CD4-positive, alpha-beta T cell (primary cell): ENCODE measurements around the gene PFDN1. TPM values are rescaled to one million over a fixed set of nuclear protein-coding genes. Genes with fewer than 3 reads are reported as not detected.

Experiments used
- ATAC-seq: fragments of 200-7000 bp; cut with Tn5 transposase; one replicate; pipeline ENCODE4 v1.10.0; 2022; ENCODE audit warnings: mild to moderate bottlenecking; ENCODE audit not compliant: poor library complexity
- CTCF ChIA-PET: fragments of 350-600 bp; sonication (Branson Sonifier 250); formaldehyde crosslinking; loops from one replicate; lab custom pipeline; 2021; ENCODE audit warnings: antibody characterized with exemption, inconsistent platforms; lab: Charles Lee
- POLR2A ChIA-PET: fragments of 350-600 bp; sonication (Branson Sonifier 250); formaldehyde crosslinking; loops from one replicate; lab custom pipeline; 2021; ENCODE audit warnings: antibody characterized with exemption, inconsistent platforms; lab: Charles Lee
- DNase-seq, 14 experiments: peaks; one replicate each; pipeline ENCODE4 v3.0.0-alpha.2; 2013 to 2020; ENCODE audit warnings: mixed read lengths in 2 of 14
- H3K27ac ChIP-seq, 2 donors: one replicate each; pipeline versions ENCODE4 v1.5.1 to v1.7.0; 2013; ENCODE audit warnings: low read length in 2 of 2, low read depth in 1 of 2, mild to moderate bottlenecking in 1 of 2
- H3K27me3 ChIP-seq, 2 experiments: 1 replicate in 1 of 2; 2 replicates in 1 of 2; pipeline versions ENCODE4 v1.6.1 to v1.7.0; 2013; ENCODE audit warnings: low read length in 2 of 2, control low read depth in 1 of 2, mild to moderate bottlenecking in 1 of 2, moderate library complexity in 1 of 2; ENCODE audit not compliant: insufficient read depth in 2 of 2, control insufficient read depth in 1 of 2
- H3K36me3 ChIP-seq: one replicate; pipeline ENCODE4 v1.6.1; 2013; ENCODE audit warnings: low read length, control low read depth; ENCODE audit not compliant: insufficient read depth
- H3K4me1 ChIP-seq: one replicate; pipeline ENCODE4 v1.6.1; 2013; ENCODE audit warnings: low read length, control low read depth; ENCODE audit not compliant: insufficient read depth
- H3K4me3 ChIP-seq: one replicate; pipeline ENCODE4 v1.5.1; 2013; ENCODE audit warnings: mild to moderate bottlenecking, low read length, moderate library complexity
- H3K9me3 ChIP-seq, 2 experiments: 1 replicate in 1 of 2; 2 replicates in 1 of 2; pipeline versions ENCODE4 v1.6.1 to v1.7.0; 2013; ENCODE audit warnings: low read length in 2 of 2, mild to moderate bottlenecking in 2 of 2, control low read depth in 1 of 2, moderate library complexity in 1 of 2; ENCODE audit not compliant: control insufficient read depth in 1 of 2, insufficient read depth in 1 of 2
- H3K27ac Mint-ChIP-seq: one replicate; pipeline ENCODE4 v1.8.0; 2020; ENCODE audit warnings: mixed read lengths
- H3K27me3 Mint-ChIP-seq: one replicate; pipeline ENCODE4 v1.8.0; 2021; ENCODE audit warnings: mixed read lengths
- H3K36me3 Mint-ChIP-seq: one replicate; pipeline ENCODE4 v1.8.0; 2021; ENCODE audit warnings: low read depth, mixed read lengths
- H3K4me1 Mint-ChIP-seq: one replicate; pipeline ENCODE4 v1.8.0; 2021; ENCODE audit warnings: low read depth, mixed read lengths
- H3K4me3 Mint-ChIP-seq: one replicate; pipeline ENCODE4 v1.8.0; 2020; ENCODE audit warnings: mild to moderate bottlenecking, mixed read lengths
- H3K9me3 Mint-ChIP-seq: one replicate; pipeline ENCODE4 v1.8.0; 2020; ENCODE audit warnings: mixed read lengths
- intact Hi-C, 2 experiments: fragments of 100-400 bp; cut with DNase I in 1 of 2; cut with micrococcal nuclease in 1 of 2; formaldehyde crosslinking; loops; one replicate each; pipeline versions ENCODE4 v1.15.1 to v1.9.0; 2023 to 2025; cut with DNase I, micrococcal nuclease
- total RNA-seq, 174 experiments: library from RNA in 2 of 174; stranded (reverse) in 2 of 174; gene quantifications; one replicate each; pipeline ENCODE4 v1.2.3 and lab custom pipeline; 2021 to 2026
- TF ChIP-seq, protein P1 (sequence below): fragments of 200-600 bp; IDR thresholded peaks from one replicate; pipeline ENCODE4 v1.8.0; 2022; ENCODE audit warnings: antibody characterized with exemption, mild to moderate bottlenecking

Gene PFDN1
- total RNA-seq, 2 experiments from 2014 or later = 21.3 to 22.0 TPM

- no peaks in the 10 kb centered on the region for H3K9me3 Mint-ChIP-seq
- intact Hi-C loops = no loop called here
- no peak overlapping the region for H3K4me3 Mint-ChIP-seq
- Histone ChIP-seq H3K9me3 (no peaks in the 10 kb centered on the region), H3K4me3 (no peak overlapping the region), H3K27ac (no peak overlapping the region), H3K36me3 (peaks cover 11% of the 10 kb centered on the region), H3K4me1 (peaks cover 9% of the 10 kb centered on the region), H3K27me3 (no peaks in the 10 kb centered on the region)
- POLR2A ChIA-PET = no interaction called here
- no peaks in the 10 kb centered on the region for H3K27me3 Mint-ChIP-seq
- ATAC-seq = no peak
- peaks cover 73% of the 10 kb centered on the region for H3K4me1 Mint-ChIP-seq
- no peak overlapping the region for H3K27ac Mint-ChIP-seq
- TF ChIP-seq, protein P1, sequence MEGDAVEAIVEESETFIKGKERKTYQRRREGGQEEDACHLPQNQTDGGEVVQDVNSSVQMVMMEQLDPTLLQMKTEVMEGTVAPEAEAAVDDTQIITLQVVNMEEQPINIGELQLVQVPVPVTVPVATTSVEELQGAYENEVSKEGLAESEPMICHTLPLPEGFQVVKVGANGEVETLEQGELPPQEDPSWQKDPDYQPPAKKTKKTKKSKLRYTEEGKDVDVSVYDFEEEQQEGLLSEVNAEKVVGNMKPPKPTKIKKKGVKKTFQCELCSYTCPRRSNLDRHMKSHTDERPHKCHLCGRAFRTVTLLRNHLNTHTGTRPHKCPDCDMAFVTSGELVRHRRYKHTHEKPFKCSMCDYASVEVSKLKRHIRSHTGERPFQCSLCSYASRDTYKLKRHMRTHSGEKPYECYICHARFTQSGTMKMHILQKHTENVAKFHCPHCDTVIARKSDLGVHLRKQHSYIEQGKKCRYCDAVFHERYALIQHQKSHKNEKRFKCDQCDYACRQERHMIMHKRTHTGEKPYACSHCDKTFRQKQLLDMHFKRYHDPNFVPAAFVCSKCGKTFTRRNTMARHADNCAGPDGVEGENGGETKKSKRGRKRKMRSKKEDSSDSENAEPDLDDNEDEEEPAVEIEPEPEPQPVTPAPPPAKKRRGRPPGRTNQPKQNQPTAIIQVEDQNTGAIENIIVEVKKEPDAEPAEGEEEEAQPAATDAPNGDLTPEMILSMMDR = no peak
- peaks cover 42% of the 10 kb centered on the region for H3K36me3 Mint-ChIP-seq
- DNase-seq = no peak
- CTCF ChIA-PET = interaction anchor here (1.3 kb wide), 1 partner anchor 533 kb away, joined by 3 read pairs; no protein-coding TSS in a partner anchor
These were observed 4.7 kb downstream of the PFDN1 start for GRCh38 chr5:140298183-140298601.

DNA sequence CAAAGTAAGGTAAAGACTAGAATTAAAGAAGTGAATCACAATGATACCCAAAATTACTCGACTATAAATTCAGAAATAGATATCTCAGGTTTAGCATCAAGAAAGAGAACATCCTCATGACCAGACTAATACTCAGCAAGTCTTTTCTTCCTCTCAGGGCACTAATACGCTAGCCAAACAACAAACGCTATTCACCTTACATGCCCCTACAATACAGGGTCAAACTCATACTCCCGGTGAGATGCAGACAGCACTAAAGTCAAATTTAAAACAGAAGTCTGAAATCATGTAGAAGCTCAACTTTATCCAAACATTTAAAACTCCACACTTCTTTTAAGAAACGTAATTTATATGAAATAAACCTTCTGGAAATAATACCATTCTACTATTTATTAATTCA is 5.6 kb downstream of the PFDN1 start:
- no peaks in the 10 kb centered on the region for H3K27me3 Mint-ChIP-seq
- Histone ChIP-seq H3K4me3 (no peak overlapping the region), H3K27me3 (no peaks in the 10 kb centered on the region), H3K27ac (no peak overlapping the region), H3K4me1 (peaks cover 4% of the 10 kb centered on the region), H3K9me3 (no peaks in the 10 kb centered on the region), H3K36me3 (peaks cover 11% of the 10 kb centered on the region)
- no peak for DNase-seq
- TF ChIP-seq, protein P1 = no peak
- POLR2A ChIA-PET = no interaction called here
- H3K27ac Mint-ChIP-seq = no peak overlapping the region
- ATAC-seq = no peak
- peaks cover 36% of the 10 kb centered on the region for H3K36me3 Mint-ChIP-seq
- no peak overlapping the region for H3K4me3 Mint-ChIP-seq
- intact Hi-C loops = no loop called here
- H3K4me1 Mint-ChIP-seq = peaks cover 74% of the 10 kb centered on the region
- no peaks in the 10 kb centered on the region for H3K9me3 Mint-ChIP-seq
- CTCF ChIA-PET = interaction anchor here (1.3 kb wide), 1 partner anchor 532 kb away, joined by 3 read pairs; no protein-coding TSS in a partner anchor

GRCh38 chr5:140296289-140296688 is 6.6 kb downstream of the PFDN1 start:
- ATAC-seq (no peak), DNase-seq (no peak)
- TF ChIP-seq, protein P1 = no peak
- H3K27ac Mint-ChIP-seq = no peak overlapping the region
- Histone ChIP-seq H3K27me3 (no peaks in the 10 kb centered on the region), H3K9me3 (no peaks in the 10 kb centered on the region), H3K4me1 (no peaks in the 10 kb centered on the region), H3K4me3 (no peak overlapping the region), H3K27ac (no peak overlapping the region), H3K36me3 (peaks cover 11% of the 10 kb centered on the region)
- POLR2A ChIA-PET = no interaction called here
- no peak overlapping the region for H3K4me3 Mint-ChIP-seq
- CTCF ChIA-PET = interaction anchor here (1.2 kb wide), 1 partner anchor 10 kb away, joined by 3 read pairs; no protein-coding TSS in a partner anchor
- no peaks in the 10 kb centered on the region for H3K9me3 Mint-ChIP-seq
- no peaks in the 10 kb centered on the region for H3K27me3 Mint-ChIP-seq
- H3K36me3 Mint-ChIP-seq = peaks cover 37% of the 10 kb centered on the region
- intact Hi-C loops = no loop called here
- H3K4me1 Mint-ChIP-seq = peaks cover 72% of the 10 kb centered on the region
